Left renal pelvis (tissue), 4 donors: Measurements from ENCODE around the gene NR0B2. TPM values are rescaled to one million over a fixed set of nuclear protein-coding genes. Genes with fewer than 3 reads are reported as not detected.

Experiments used
- DNase-seq, 4 donors: peaks; one replicate each; pipeline ENCODE4 v3.0.0-alpha.2; 2013; ENCODE audit warnings: low read depth in 4 of 4, low spot score in 3 of 4
- polyA plus RNA-seq, 4 donors: library from polyadenylated mRNA; unstranded; fragments of 120-200 nt; gene quantifications; one replicate each; pipeline ENCODE4 v1.2.1, GENCODE V29; 2013; ENCODE audit not compliant: insufficient read length in 4 of 4

Gene NR0B2
- polyA plus RNA-seq, 4 donors = 0.27 to 1.5 (median 1.1) TPM

DNA sequence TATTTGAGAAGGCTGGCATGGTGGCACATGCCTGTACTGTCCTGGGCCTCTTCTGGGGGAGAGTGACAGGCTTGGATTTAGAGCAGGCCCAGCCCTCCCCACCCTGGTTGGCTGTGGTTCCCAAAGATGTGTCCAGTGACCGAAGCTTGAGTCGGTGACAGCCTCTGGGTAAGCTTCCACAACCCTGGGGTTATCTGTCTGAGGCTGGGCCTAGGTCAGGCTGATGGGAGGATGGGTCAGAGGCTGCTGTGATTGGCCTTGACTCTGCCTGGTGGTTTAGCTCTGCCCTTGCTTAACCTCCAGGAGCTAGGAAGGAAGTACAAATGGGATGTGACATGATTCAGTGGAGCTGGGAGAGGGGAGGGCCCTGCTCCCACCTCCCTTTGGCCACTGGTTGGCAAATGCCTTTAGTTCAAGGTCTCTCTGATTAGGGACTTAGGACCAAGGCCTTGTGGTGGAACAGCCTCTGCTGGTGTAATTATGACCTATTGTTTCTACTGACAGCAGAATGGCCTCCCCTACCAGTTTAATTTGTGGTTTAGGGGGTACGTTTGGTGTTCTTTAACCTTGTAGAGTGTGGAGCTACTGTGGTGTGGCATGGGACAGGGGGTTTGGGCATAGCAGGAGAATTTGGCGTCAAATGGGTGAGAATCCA is 24.4 kb upstream of the NR0B2 start:
- DNase-seq = no peak

DNA sequence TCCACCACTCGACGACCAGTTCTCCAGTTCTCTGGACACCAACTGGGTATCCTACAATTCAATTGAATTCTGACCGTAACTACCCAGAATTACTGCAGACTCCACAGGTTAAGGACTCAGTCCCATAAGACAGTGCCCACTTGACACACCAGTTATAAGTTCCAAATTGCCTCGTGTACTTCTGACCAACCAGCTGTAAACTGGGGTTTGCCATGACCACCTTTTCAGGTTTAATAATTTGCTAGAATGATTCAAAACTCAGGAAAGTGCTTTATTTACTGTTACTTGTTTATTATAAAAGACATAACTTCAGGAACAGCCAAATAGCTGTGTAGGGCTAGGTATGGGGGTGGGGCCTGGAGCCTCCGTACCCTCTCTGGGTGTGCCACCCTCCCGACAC is 23.0 kb upstream of the NR0B2 start:
- DNase-seq = no peak

DNA sequence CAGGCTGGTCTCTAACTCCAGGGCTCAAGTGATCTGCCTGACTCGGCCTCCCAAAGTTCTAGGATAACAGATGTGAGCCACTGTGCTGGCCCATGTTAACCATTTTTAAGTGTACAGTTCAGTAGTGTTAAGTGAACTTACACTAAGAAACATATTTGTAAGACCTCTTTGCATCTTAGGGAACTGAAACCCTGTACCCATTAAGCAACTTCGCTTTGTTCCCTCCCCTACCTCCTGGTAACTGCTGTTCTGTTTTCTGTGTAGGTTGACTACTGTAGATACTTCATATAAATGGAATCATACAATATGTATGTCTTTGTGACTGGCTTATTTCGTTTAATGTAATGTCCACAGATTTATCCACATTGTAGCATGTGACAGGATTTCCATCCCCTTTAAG is 18.8 kb upstream of the NR0B2 start:
- DNase-seq = no peak

DNA sequence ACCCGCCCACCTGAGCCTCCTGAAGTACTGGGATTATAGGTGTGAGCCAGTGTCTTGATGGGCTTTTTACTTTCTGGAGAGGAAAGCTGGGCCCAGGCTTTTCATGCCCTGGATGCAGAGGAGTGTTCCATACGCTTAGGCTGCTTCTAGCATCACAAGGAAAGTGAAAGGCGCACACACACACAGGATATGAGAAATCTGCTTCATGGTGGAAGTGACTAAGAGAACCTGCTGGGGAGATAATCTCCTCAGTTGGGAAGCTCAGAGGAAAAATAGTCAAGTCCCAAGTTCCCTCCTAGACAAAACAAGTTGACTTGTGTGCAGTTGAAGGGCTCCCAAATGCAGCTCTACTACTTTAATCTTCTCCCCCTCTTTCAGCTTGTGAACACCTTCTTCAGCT is 9.9 kb upstream of the NR0B2 start:
- DNase-seq = no peak

DNA sequence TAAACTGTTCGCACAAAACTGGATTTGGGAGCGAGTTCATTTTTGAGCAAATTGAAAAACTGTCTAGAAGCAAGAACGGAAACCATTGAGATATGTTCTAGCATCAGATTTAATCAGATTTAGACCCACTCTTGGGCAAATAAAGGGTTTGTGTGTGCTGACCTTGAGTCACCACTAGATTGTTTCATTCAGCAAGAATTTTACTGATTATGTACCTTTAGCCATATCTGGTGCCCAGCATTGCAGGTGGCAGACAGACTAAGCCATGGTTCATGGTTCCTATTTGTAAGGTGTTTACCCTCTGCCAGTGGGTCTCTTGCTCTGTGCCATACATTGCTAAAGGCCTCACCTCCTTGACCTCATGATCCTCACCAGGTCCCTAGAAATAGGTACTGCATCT is 9.1 kb upstream of the NR0B2 start:
- no peak for DNase-seq

DNA sequence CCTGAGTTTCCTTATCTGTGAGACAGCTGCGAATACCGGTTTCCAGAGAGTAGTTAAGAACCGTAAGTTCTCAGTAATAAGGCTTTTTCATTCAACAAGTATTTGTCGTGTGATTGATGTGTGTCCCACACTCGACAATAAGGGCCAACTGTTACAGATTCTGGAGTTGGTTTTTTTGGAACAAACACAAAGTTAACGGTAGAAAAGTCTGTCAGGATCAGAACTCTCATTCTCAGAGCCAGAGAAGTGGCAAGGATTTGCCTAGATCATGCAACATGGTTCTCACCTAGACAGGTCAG is 8.6 kb upstream of the NR0B2 start:
- DNase-seq = no peak

DNA sequence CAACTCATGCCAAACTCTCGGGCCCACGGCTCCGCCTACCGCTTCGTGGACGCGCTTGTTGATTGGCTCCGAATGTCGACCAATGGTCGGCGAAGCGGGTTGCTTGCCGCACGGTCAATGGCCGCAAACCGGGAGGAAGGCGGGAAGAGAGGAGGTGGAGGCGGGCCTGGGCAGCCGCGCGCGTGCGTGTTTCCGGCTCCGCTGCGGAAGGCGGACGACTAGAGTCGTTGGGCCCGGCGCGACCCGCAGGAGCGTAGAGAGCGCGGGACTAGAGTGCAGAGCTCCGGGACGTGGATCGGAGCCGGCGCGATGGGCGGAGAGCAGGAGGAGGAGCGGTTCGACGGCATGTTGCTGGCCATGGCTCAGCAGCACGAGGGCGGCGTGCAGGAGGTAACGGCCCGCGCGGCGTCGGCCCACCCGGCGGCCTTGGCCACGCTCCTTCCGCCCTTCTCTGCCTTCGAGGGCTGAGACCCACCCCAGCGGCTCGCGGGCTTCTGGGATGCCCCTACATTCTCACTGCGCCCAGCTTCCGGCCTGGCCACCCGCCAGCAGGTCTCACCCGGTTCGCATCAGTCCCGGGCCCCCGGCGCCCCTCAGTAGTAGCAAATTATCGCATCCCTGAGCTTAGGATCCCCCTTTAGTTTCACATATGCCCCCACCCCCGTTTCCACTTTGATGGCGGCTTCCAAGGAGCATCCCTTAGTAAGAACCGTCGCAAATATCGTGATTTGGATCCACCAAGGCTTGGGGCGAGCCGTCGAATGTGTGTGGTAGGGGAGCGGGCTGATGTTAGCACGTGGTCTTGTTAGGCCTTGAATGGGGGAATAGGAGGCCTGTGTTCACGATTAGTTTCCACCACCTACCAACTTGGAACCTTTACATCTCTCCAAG is 8.0 kb upstream of the NR0B2 start, which contains the start of gene NUDC:
NUDC (plus strand) TSS at position 204 of the 891 bp plus-strand sequence; CDS start at position 310, 106 bp downstream.
- peak; percentile 84 to 91 (median 90) for DNase-seq

DNA sequence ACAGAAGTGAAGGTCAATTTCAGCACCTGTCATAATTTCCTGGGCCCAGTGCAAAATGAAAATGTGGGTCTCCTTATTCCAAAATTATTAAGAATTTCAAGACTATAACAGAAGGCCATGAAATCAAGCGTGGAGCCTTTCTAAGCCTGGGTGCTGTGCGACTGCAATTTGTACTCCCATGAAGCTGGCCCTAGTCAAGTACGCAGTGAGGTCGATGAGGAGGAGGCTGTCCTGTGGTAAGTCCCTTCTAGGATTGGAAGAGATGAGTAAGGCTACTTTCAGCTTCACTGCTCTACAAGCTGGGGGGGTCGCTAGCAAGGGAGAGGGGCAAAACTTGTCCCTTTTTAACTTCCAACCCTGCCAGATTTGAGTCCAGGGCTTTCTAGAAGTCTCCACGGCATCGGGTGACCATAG is 7.4 kb upstream of the NR0B2 start:
- DNase-seq = peak in 1 of 4 donors; percentile 16

DNA sequence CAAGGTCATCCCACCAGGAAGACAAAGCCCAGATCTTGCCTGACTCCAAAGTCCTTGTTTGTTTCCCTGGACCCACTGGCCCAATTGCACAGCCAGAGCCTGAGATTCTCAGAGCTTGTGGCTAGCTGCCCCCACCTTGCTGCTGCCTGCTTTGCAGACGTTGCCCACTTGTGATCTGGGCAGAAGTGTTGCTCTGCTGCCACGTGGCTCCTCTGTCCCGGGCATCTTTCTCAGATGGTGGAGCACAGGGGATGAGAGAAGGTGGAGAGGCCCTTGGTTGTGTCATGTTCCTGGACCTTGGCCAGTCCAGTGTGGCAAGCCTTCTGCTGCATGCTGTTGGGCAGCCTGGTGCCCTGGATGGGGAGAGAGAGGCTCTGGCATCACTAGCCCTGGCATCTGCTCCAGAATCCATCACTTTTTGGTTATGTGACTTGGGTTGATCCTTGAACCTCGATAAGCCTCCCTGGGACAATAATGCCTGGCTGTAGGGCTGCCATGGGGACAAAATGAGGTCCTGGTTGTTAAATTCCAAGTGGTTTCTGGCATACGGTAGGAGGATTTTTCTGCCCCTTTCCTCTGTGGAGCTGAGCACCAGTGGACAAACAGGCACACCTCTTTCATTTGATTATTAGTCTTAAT is 1.5 kb upstream of the NR0B2 start:
- no peak for DNase-seq

DNA sequence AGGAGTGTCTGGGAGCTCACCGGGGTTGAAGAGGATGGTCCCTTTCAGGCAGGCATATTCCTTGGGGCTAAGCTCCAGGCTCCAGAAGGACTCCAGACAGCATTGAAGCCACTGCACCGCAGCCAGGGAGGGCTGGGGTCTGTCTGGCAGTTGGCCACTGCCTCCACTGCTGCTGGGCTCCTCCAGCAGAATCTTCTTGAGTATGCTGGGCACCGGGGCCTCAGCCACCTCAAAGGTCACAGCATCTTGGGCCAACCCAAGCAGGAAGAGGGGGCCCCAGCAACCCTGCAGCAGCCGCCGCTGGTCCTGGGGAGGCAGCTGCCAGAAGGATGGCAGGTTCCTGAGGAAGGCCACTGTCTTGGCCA is 404 bp downstream of the NR0B2 start:
- DNase-seq = no peak

DNA sequence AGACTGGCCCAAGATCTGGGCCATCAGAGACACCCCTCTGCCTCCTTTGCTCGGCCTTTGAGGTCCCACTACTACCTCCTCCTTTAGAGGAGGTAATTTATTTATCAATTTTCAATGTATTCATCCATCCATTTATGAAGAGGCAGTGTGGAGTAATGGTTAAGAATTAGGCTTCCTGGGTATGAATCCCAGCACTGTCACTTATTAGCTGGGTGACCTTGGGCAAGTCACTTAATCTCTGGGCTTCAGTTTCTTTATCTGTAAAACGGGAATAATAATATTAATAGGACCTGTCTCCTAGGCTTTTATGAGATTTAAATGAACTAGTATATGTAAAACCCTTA is 1.7 kb downstream of the NR0B2 start:
- DNase-seq = no peak

DNA sequence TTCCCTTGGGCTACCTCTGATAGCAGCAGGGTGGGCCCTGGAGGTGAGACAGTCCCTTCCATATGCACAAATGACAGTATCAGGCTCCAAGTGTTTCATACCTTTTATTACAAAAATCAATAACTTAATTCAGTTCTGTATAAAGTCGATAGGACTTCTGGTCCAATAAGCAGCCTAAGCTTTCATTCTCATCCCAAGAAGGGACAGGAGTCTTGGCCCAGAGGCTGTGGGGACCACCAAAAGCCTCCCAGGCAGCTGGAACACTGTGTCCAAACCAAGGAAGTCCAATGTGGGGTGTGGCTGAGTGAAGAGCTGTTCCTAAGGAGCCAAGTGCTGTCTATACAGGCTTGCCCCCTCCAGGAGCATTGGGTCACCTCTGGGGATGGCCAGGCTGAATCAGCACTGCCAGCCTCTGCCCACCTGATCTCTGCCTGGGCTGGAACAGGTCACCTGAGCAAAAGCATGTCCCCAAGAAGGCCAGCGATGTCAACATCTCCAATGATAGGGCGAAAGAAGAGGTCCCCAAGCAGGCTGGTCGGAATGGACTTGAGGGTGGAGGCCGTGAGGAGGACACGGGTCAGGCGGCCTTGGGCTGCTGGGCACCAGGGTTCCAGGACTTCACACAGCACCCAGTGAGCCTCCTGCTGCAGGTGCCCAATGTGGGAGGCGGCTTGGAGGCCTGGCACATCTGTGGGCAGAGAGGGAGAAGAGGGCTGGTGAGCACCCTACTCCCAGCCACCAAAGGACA is 2.2 kb downstream of the NR0B2 start:
- DNase-seq = no peak

DNA sequence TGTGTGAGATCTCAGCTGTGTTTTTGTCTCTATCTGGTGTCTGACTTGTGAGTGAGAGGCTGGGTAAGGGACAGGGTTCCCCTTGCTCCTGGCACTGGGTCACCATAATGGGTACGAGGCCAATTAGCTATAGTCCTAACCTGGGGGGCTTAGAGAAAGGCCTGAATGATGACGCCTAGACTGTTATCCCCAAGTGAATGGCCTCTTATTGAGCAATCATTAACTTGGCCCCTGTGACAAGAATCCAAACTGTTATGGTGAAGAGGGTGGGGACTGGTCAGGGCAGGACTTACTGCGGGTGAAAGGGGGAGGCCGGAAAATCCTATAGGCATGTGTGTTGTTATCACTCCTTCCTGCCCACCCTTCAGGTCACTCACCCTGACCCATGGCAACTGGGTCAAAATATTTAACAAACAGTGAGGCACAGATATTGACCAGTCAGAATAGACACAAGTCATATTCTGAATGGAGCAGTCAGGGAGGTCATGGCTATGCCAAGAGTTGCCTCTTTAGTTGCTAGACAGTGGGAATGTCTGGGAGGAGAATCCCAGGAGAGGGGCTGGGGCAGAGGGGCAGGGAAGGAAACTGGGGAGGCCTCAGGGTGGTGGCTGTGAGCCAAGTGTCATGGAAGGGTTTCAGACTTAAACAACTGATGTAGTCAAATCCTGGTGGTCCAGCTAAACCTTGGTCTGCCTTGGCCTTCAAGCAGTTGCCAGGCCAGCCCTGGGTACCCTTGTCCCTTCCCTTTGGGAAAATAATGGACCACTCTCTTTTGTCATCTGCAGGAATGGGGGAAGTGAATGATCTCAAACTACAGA is 3.2 kb downstream of the NR0B2 start:
- no peak for DNase-seq

DNA sequence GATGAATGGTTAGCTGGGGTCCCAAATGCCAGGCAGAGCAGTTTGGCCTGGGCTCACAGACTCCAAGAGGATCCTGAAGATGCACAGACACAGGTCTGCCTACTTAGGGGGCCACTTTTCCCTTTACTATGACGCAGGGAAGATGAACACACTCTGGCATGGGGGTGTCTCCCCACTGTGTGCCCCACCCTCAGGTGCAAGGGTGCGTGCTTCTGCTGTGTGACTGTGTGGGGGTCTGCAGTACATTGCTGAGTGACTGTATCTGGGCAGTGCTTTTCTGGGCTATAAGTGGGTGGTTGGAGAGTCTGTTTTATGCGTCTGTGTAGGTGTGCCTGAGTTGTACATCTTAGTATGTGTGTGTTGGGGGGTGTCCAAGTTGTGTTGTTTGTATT is 3.8 kb downstream of the NR0B2 start:
- DNase-seq = no peak

DNA sequence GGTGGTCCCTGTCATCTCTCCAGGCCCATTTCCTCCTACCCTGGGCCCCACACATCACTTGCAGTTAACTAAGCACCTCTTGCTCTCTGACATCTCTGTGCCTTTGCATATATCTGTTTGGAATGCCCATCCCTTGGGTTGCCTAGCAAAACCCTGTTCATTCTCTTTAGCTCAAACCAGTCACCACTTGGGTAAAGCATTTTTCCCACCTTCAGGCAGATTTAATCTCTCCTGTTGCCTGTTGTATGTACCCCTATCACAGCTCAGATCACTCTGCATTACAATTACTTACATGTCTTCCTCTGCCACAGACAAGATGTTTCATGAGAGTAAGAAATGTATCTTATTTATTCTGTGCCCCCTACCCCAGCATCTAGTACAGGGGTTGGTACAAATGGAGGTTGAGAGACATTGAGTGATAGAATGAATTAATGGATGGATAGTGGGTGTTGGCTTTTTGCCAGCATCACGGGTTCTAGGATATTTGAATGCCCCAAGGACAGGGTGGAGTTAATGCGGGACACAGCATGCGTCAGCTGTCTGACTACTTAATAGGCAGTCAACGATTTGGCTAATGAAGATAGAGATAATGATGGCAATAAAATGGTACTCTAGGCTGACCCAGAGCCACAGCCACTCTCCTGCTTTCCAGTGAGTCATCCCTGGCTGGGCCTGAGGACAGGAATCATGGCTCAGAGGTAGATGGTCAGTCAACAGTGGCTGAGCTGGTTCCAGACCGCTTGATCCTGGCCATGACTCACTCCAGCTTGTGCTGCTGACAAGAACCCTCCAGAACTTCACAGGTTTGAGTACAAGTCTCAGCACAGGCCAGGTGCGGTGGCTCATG is 6.5 kb downstream of the NR0B2 start:
- no peak for DNase-seq

DNA sequence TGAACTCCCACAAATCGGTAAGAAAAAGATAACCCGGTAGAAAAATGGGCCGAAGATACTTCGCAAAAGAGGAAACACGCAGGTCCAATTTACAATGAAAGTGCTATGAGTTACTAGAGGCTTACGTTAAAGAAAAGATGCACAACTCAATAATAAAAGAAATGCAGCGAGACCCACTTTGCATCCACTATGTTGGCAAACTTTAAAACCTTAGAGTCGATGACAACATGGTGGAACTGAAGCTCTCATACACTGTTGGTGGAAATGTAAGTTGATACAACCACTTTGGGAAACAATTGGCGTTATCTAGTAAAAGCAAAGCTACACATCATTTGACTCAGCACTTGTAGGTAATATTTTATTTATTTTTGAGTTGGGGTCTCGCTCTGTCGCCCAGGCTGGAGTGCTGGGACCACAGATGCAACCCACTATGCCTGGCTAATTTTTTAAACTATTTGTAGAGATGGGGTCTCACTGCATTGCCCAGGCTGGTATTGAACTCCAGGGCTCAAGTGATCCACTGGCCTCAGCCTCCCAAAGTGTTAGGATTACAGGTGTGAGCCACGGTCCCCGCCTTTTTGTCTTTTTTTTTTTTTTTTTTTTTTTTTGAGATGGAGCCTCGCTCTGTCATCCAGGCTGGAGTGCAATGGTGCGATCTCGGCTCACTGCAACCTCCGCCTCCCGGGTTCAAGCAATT is 12.8 kb downstream of the NR0B2 start:
- DNase-seq = no peak

DNA sequence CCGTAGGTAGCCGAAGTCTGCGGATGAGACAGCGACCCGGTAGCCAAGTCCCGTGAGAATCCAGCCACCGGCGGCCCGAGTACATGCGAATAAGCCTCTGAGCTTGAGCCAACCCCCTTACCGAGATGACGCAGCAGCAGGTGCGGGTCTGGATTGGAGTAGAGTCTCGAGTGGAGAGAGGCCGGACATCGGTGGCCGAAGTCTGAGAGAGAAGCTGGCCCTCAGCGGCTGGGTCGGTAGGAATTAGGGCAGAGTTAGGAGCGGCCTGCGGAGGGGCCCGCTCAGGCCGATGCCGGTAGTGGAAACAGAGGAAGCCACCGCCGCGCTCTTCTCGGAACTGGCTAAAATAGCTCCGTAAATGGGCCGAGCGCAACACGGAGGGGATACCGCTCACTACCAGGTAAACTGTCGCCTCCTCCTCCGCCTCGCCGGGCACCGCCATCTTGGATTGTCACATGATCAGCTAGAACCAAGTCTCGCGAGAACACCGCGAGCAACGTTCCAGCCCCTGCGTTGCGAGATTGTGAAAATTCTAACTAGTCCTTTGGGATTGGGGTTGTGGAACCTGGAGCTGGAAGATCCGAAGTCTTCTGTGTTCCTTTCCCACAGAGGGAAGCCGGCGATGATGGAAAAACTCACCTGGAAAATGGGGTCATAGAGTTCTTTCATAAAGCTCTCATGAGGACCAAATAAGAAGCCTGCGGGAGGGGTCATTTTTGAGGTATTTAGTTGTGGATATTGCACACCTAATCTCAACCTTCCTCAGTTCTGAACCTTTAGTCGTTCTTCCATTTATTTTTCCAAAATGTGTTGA is 13.6 kb downstream of the NR0B2 start, which contains the start of gene GPATCH3:
GPATCH3 (minus strand) TSS at position 467 of the 814 bp plus-strand sequence; CDS start at position 442, 25 bp downstream.
- DNase-seq = peak; percentile 81 to 91 (median 85)

DNA sequence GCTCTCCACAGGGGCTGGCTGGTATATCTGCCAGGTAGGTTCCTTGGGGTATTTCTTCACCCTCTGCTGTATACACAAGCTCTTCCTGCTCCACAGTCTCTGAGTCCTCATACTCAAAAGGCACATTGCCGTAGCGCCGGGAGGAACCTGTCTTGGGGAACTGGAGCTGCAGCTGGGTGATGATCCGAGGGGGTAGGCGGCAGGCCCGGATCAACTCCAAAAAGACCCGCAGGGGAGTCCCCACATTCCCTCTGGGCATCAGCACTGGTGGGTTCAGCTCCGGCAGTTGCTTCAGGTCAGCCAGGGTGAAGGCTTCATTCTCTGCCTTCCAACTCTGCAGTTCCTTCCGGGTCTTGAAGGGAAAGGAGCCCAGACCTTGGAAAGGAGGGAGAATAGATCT is 16.4 kb downstream of the NR0B2 start:
- no peak for DNase-seq
